Caco-2 (cell line): ENCODE measurements around the gene YWHAH. TPM values are rescaled to one million over a fixed set of nuclear protein-coding genes. Genes with fewer than 3 reads are reported as not detected.
A peak's percentile ranks its signal among the peaks of the same experiment; 100 is the strongest.

Experiments
- BruUV-seq: library from RNA; stranded (reverse); fragments of 400-500 nt; replicated peaks from 2 replicates; lab custom pipeline; 2021; lab: Mats Ljungman, UMichigan
- CTCF ChIA-PET: fragments of 300-600 bp; sonication (Branson Sonifier 250); formaldehyde crosslinking; loops from one replicate; lab custom pipeline; 2022; ENCODE audit warnings: antibody characterized with exemption; lab: Charles Lee
- POLR2A ChIA-PET: fragments of 300-600 bp; sonication (Branson Sonifier 250); formaldehyde crosslinking; loops from one replicate; lab custom pipeline; 2022; ENCODE audit warnings: antibody characterized with exemption; lab: Charles Lee
- DNase-seq, 2 experiments: peaks; one replicate each; pipeline versions ENCODE4 v3.0.0 to v3.0.0-alpha.2; 2020 to 2022
- H3K27me3 ChIP-seq: replicated peaks from 2 replicates; pipeline ENCODE4 v1.6.0; 2011; ENCODE audit warnings: low read length; ENCODE audit not compliant: control insufficient read depth, insufficient read depth
- H3K36me3 ChIP-seq: 2 replicates; pipeline ENCODE4 v1.5.1; 2011; ENCODE audit warnings: low read length; ENCODE audit not compliant: control insufficient read depth, insufficient read depth
- H3K4me1 ChIP-seq: fragments of 250-450 bp; sonication (Bioruptor Pico); 2 replicates; pipeline ENCODE4 v1.5.1; 2020; ENCODE audit warnings: mild to moderate bottlenecking
- H3K4me3 ChIP-seq: 2 replicates; pipeline ENCODE4 v1.5.1; 2011; ENCODE audit warnings: low read depth, mild to moderate bottlenecking, control low read depth, low read length
- H3K9me3 ChIP-seq: fragments of 250-450 bp; sonication (Bioruptor Pico); 2 replicates; pipeline ENCODE4 v1.5.1; 2020; ENCODE audit warnings: mild to moderate bottlenecking, moderate library complexity
- H3K27ac Mint-ChIP-seq: one replicate; pipeline ENCODE4 v1.8.0; 2022; ENCODE audit warnings: mixed read lengths; ENCODE audit not compliant: unreplicated experiment
- H3K27me3 Mint-ChIP-seq: one replicate; pipeline ENCODE4 v1.8.0; 2022; ENCODE audit warnings: mixed read lengths; ENCODE audit not compliant: insufficient read depth, unreplicated experiment
- H3K36me3 Mint-ChIP-seq: one replicate; pipeline ENCODE4 v1.8.0; 2022; ENCODE audit warnings: mild to moderate bottlenecking, mixed read lengths; ENCODE audit not compliant: insufficient read depth, unreplicated experiment
- H3K4me1 Mint-ChIP-seq: one replicate; pipeline ENCODE4 v1.8.0; 2022; ENCODE audit warnings: low read depth, mixed read lengths; ENCODE audit not compliant: unreplicated experiment
- H3K4me3 Mint-ChIP-seq: one replicate; pipeline ENCODE4 v1.8.0; 2022; ENCODE audit warnings: mild to moderate bottlenecking, moderate library complexity, mixed read lengths; ENCODE audit not compliant: unreplicated experiment
- H3K9me3 Mint-ChIP-seq: one replicate; pipeline ENCODE4 v1.8.0; 2022; ENCODE audit warnings: mixed read lengths; ENCODE audit not compliant: unreplicated experiment
- CTCF ChIP-seq, 2 experiments: fragments of 200-600 bp in 1 of 2; IDR thresholded peaks; 1 replicate in 1 of 2; 2 replicates in 1 of 2; pipeline versions ENCODE4 v1.5.1 to v1.8.0; 2011 to 2022; ENCODE audit warnings: antibody characterized with exemption in 1 of 2, control low read depth in 1 of 2, inconsistent platforms in 1 of 2, low read depth in 1 of 2, low read length in 1 of 2, mild to moderate bottlenecking in 1 of 2, moderate library complexity in 1 of 2; ENCODE audit not compliant: insufficient read depth in 1 of 2, severe bottlenecking in 1 of 2, unreplicated experiment in 1 of 2
- intact Hi-C: fragments of 100-400 bp; cut with micrococcal nuclease; formaldehyde crosslinking; loops from one replicate; pipeline ENCODE4 v1.10.0; 2022; ENCODE audit not compliant: unreplicated experiment
- total RNA-seq: library from RNA; stranded (reverse); gene quantifications from 2 replicates; pipeline ENCODE4 v1.2.3, GENCODE V29; 2022

Gene YWHAH
- total RNA-seq, 1 experiment from 2014 or later, result 135 TPM

GRCh38 chr22:31962387-31963125, 18.2 kb downstream of the YWHAH start:
- BruUV-seq, result no TSS peak
- no peak overlapping the region for H3K27ac Mint-ChIP-seq
- ChIA-PET POLR2A (no interaction called here), CTCF (interaction anchor here (1.0 to 1.6 kb wide), 2 partner anchors 8 to 87 kb away, joined by 4 to 11 read pairs; no protein-coding TSS in a partner anchor)
- Histone ChIP-seq H3K9me3 (no peaks in the 10 kb centered on the region), H3K36me3 (no peaks in the 10 kb centered on the region), H3K4me3 (no peak overlapping the region), H3K27me3 (no peaks in the 10 kb centered on the region), H3K4me1 (no peaks in the 10 kb centered on the region)
- peaks cover 7% of the 10 kb centered on the region for H3K4me1 Mint-ChIP-seq
- intact Hi-C loops, result no loop called here
- DNase-seq, result no peak
- H3K27me3 Mint-ChIP-seq, result no peaks in the 10 kb centered on the region
- no peaks in the 10 kb centered on the region for H3K36me3 Mint-ChIP-seq
- no peak for TF ChIP-seq CTCF (IDR thresholded peaks at IDR 0.05; ENCODE audit: insufficient read depth in 1 of 2, low read depth in 1 of 2, low read length in 1 of 2, severe bottlenecking in 1 of 2, unreplicated experiment in 1 of 2)
- no peaks in the 10 kb centered on the region for H3K9me3 Mint-ChIP-seq
- no peak overlapping the region for H3K4me3 Mint-ChIP-seq

- Mint-ChIP-seq H3K4me1 (peaks cover 9% of the 10 kb centered on the region), H3K36me3 (peaks cover 11% of the 10 kb centered on the region), H3K9me3 (no peaks in the 10 kb centered on the region), H3K27ac (no peak overlapping the region), H3K27me3 (no peaks in the 10 kb centered on the region), H3K4me3 (no peak overlapping the region)
- Histone ChIP-seq H3K4me1 (no peaks in the 10 kb centered on the region), H3K4me3 (no peak overlapping the region), H3K9me3 (no peaks in the 10 kb centered on the region), H3K36me3 (no peaks in the 10 kb centered on the region), H3K27me3 (no peaks in the 10 kb centered on the region)
- no peak for TF ChIP-seq CTCF (IDR thresholded peaks at IDR 0.05; ENCODE audit: insufficient read depth in 1 of 2, low read depth in 1 of 2, low read length in 1 of 2, severe bottlenecking in 1 of 2, unreplicated experiment in 1 of 2)
- intact Hi-C loops, result no loop called here
- ChIA-PET CTCF (interaction anchor here (1.2 kb wide), 1 partner anchor 51 kb away, joined by 3 read pairs; no protein-coding TSS in a partner anchor), POLR2A (no interaction called here)
- no peak for DNase-seq
- no TSS peak for BruUV-seq
These were observed 23.7 kb downstream of the YWHAH start for GRCh38 chr22:31968022-31968421.

GRCh38 chr22:31969789-31970489, 25.6 kb downstream of the YWHAH start:
- Histone ChIP-seq H3K4me1 (no peaks in the 10 kb centered on the region), H3K27me3 (no peaks in the 10 kb centered on the region), H3K9me3 (no peaks in the 10 kb centered on the region), H3K4me3 (peak overlapping the region; percentile 67), H3K36me3 (no peaks in the 10 kb centered on the region)
- H3K27me3 Mint-ChIP-seq, result no peaks in the 10 kb centered on the region
- peak overlapping the region; percentile 93 for H3K4me3 Mint-ChIP-seq
- no TSS peak for BruUV-seq
- POLR2A ChIA-PET, result interaction anchor here (1.0 to 1.1 kb wide), 2 partner anchors 216 to 308 kb away, joined by 3 to 7 read pairs; partner anchors contain the start of genes DEPDC5 and PISD
- peak; percentile 85 to 86 for DNase-seq
- intact Hi-C loops, result loop anchor here (1.0 kb wide), 5 partner anchors 98 to 409 kb away; partner anchors contain the start of gene RFPL2
- TF ChIP-seq CTCF (IDR thresholded peaks at IDR 0.05; ENCODE audit: insufficient read depth in 1 of 2, low read depth in 1 of 2, low read length in 1 of 2, severe bottlenecking in 1 of 2, unreplicated experiment in 1 of 2), result peak; percentile 27 to 82
- peaks cover 8% of the 10 kb centered on the region for H3K9me3 Mint-ChIP-seq
- peaks cover 7% of the 10 kb centered on the region for H3K4me1 Mint-ChIP-seq
- H3K27ac Mint-ChIP-seq, result peak overlapping the region; percentile 81
- peaks cover 11% of the 10 kb centered on the region for H3K36me3 Mint-ChIP-seq
- CTCF ChIA-PET, result interaction anchor here (0.6 to 1.7 kb wide), 56 partner anchors 8 to 554 kb away, joined by 3 to 33 read pairs (median 4); partner anchors contain the start of genes DEPDC5, FBXO7, PISD and RFPL2
